Mesendoderm (in vitro differentiated cells): ENCODE data around the gene CDH11.

Experiments used
- DNase-seq: peaks from one replicate; pipeline ENCODE4 v3.0.0; 2013
- H2AK5ac ChIP-seq: 2 replicates; pipeline ENCODE4 v1.6.1; 2013; ENCODE audit warnings: low read length, inconsistent platforms
- H2BK120ac ChIP-seq: 2 replicates; pipeline ENCODE4 v1.6.1; 2013; ENCODE audit warnings: low read depth, mild to moderate bottlenecking, low read length, moderate library complexity, mixed read lengths
- H2BK15ac ChIP-seq: replicated peaks from 2 replicates; pipeline ENCODE4 v1.6.1; 2013; ENCODE audit warnings: low read depth, mild to moderate bottlenecking, moderate library complexity
- H2BK5ac ChIP-seq: 2 replicates; pipeline ENCODE4 v1.6.1; 2013; ENCODE audit warnings: low read length, inconsistent platforms
- H3K18ac ChIP-seq: 2 replicates; pipeline ENCODE4 v1.6.1; 2013; ENCODE audit warnings: mild to moderate bottlenecking, low read length, mixed read lengths
- H3K23ac ChIP-seq: one replicate; pipeline ENCODE4 v1.6.1; 2013; ENCODE audit warnings: low read length
- H3K27ac ChIP-seq: 2 replicates; pipeline ENCODE4 v1.5.1; 2013; ENCODE audit warnings: low read depth, mild to moderate bottlenecking, inconsistent platforms, low read length, moderate library complexity
- H3K27me3 ChIP-seq: 2 replicates; pipeline ENCODE4 v1.6.1; 2013; ENCODE audit warnings: low read length, control low read depth, mild to moderate bottlenecking, inconsistent platforms; ENCODE audit not compliant: insufficient read depth, poor library complexity
- H3K36me3 ChIP-seq: 2 replicates; pipeline ENCODE4 v1.6.1; 2013; ENCODE audit warnings: low read length, inconsistent platforms; ENCODE audit not compliant: control insufficient read depth, insufficient read depth
- H3K4ac ChIP-seq: one replicate; pipeline ENCODE4 v1.6.1; 2013; ENCODE audit warnings: low read depth, mild to moderate bottlenecking, low read length, moderate library complexity
- H3K4me1 ChIP-seq: 2 replicates; pipeline ENCODE4 v1.6.1; 2013; ENCODE audit warnings: low read depth, low read length, inconsistent platforms; ENCODE audit not compliant: control insufficient read depth
- H3K4me2 ChIP-seq: 2 replicates; pipeline ENCODE4 v1.6.1; 2013; ENCODE audit warnings: low read length
- H3K4me3 ChIP-seq: 2 replicates; pipeline ENCODE4 v1.5.1; 2013; ENCODE audit warnings: mild to moderate bottlenecking, low read length
- H3K56ac ChIP-seq: one replicate; pipeline ENCODE4 v1.6.1; 2013; ENCODE audit warnings: low read length
- H3K79me1 ChIP-seq: 2 replicates; pipeline ENCODE4 v1.6.1; 2013; ENCODE audit warnings: low read length, inconsistent platforms
- H3K79me2 ChIP-seq: 2 replicates; pipeline ENCODE4 v1.6.1; 2013; ENCODE audit warnings: mild to moderate bottlenecking, low read length; ENCODE audit not compliant: control insufficient read depth, insufficient read depth
- H3K9ac ChIP-seq: 2 replicates; pipeline ENCODE4 v1.6.1; 2013; ENCODE audit warnings: low read length, inconsistent platforms
- H4K5ac ChIP-seq: one replicate; pipeline ENCODE4 v1.6.1; 2013; ENCODE audit warnings: low read length
- H4K8ac ChIP-seq: one replicate; pipeline ENCODE4 v1.6.1; 2013; ENCODE audit warnings: low read depth, mild to moderate bottlenecking, control low read depth, low read length, moderate library complexity
- WGBS: extraction: QIAGEN DNeasy Blood & Tissue Kit; methylation state at CpG from one replicate; pipeline ENCODE4 v1.1.7; 2013; ENCODE audit warnings: low lambda C conversion rate, missing lambda C conversion rate; ENCODE audit not compliant: insufficient coverage; ENCODE audit errors: extremely low coverage; 5-methylcytosine and 5-hydroxymethylcytosine counted together

CDH11 gene

DNA sequence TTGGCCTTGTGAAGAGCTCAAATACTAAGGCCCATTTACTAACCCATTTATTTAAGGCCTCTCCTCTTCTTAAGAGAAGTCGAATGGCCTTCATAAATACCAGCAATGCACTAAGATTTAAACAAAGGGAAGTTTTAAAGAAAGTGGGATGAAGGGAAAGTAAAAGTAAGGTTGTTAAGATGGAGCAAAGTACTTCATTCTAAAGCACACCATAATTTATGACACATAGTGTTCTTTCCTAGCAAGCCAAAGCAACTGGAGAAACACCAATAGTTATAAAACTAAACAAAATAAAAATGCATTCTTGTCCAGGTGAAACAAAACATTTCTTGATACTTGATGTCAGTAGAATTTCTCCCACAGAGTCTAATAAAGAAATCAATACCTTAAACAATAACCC, 27.9 kb downstream of the CDH11 start:
- no peaks in the 10 kb centered on the region for H3K79me2 ChIP-seq
- H3K36me3 ChIP-seq = no peaks in the 10 kb centered on the region
- no peak overlapping the region for H3K56ac ChIP-seq
- H3K4me2 ChIP-seq = no peak overlapping the region
- H3K18ac ChIP-seq = no peak overlapping the region
- WGBS = no CpG with 5 or more reads among the region's 1 CpG
- no peak overlapping the region for H3K27ac ChIP-seq
- no peaks in the 10 kb centered on the region for H3K79me1 ChIP-seq
- DNase-seq = no peak
- no peak overlapping the region for H2BK5ac ChIP-seq
- no peak overlapping the region for H3K4ac ChIP-seq
- H2AK5ac ChIP-seq = no peak overlapping the region
- H3K27me3 ChIP-seq = no peaks in the 10 kb centered on the region
- H3K4me1 ChIP-seq = no peaks in the 10 kb centered on the region
- no peak overlapping the region for H2BK15ac ChIP-seq
- no peak overlapping the region for H3K4me3 ChIP-seq
- no peak overlapping the region for H2BK120ac ChIP-seq
- H4K8ac ChIP-seq = no peak overlapping the region
- H3K9ac ChIP-seq = no peak overlapping the region
- no peak overlapping the region for H4K5ac ChIP-seq
- H3K23ac ChIP-seq = no peak overlapping the region

DNA sequence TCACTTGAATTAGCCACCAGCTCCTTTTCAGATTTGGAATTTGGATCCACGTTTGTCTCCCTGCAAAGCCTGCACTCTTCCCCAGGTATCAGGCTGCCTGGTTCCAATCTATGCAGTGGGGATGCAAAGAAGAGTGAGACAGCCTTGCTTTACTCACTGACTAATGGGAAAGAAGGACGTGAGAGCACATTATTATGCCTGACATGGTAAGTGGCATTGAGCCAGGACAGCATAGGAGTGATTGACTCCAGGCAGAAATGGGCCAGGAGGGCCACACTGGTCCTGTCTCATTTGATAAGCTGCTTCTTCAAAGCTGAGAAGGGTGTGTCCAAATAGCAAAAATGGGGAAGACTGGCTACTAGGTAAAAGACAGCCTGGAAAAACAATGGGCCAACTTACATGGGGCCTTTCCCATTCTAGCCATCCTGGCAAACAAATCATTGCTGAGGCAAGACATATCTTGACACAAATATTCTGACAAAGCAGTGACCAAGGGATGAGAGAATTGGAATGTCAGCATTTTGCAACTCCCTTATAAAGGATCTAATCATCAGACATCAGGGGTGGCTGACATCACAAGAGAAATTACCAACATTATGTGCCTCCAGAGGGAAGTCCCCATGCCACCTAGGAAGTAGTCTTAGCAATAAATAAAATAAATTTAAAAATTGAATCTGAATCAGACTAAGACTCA, 38.6 kb downstream of the CDH11 start:
- no peak for DNase-seq
- H2BK15ac ChIP-seq = no peak overlapping the region
- H3K4ac ChIP-seq = no peak overlapping the region
- H2BK5ac ChIP-seq = no peak overlapping the region
- H3K79me2 ChIP-seq = no peaks in the 10 kb centered on the region
- H4K8ac ChIP-seq = no peak overlapping the region
- H3K56ac ChIP-seq = no peak overlapping the region
- no CpG with 5 or more reads among the region's 2 CpGs for WGBS
- no peaks in the 10 kb centered on the region for H3K4me1 ChIP-seq
- H3K27ac ChIP-seq = no peak overlapping the region
- H3K23ac ChIP-seq = no peak overlapping the region
- no peak overlapping the region for H3K4me3 ChIP-seq
- H3K36me3 ChIP-seq = no peaks in the 10 kb centered on the region
- no peaks in the 10 kb centered on the region for H3K79me1 ChIP-seq
- H4K5ac ChIP-seq = no peak overlapping the region
- H3K9ac ChIP-seq = no peak overlapping the region
- no peak overlapping the region for H3K18ac ChIP-seq
- H3K27me3 ChIP-seq = no peaks in the 10 kb centered on the region
- no peak overlapping the region for H2AK5ac ChIP-seq
- no peak overlapping the region for H3K4me2 ChIP-seq
- H2BK120ac ChIP-seq = no peak overlapping the region

DNA sequence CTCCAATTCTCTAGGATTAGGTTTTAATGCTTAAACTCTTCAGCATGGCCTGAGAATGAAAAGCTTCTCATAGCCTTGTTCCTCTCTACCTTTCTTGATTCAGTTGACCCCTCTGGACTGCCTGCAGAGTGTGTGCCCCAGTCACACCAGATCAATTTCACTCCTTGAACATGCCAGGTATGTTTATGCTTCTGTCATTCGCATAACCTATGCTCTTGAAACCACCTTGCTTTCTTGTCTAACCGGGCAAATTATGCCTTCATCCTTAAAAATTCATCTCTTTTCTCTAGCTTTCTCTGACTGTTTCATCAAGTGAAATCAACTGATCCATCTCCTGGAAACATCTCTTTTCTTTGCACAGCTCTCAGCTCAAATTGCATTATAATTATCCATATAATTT, 42.3 kb downstream of the CDH11 start:
- Histone ChIP-seq H2BK5ac (no peak overlapping the region), H3K4ac (no peak overlapping the region), H3K4me1 (no peaks in the 10 kb centered on the region), H3K56ac (no peak overlapping the region), H3K4me3 (no peak overlapping the region), H2AK5ac (no peak overlapping the region), H3K79me2 (no peaks in the 10 kb centered on the region), H3K18ac (no peak overlapping the region), H3K23ac (no peak overlapping the region), H3K36me3 (no peaks in the 10 kb centered on the region), H3K79me1 (no peaks in the 10 kb centered on the region), H4K5ac (no peak overlapping the region), H3K27ac (no peak overlapping the region), H3K4me2 (no peak overlapping the region), H2BK15ac (no peak overlapping the region), H3K9ac (no peak overlapping the region), H4K8ac (no peak overlapping the region), H2BK120ac (no peak overlapping the region), H3K27me3 (no peaks in the 10 kb centered on the region)
- no CpG with 5 or more reads among the region's 2 CpGs for WGBS
- no peak for DNase-seq

DNA sequence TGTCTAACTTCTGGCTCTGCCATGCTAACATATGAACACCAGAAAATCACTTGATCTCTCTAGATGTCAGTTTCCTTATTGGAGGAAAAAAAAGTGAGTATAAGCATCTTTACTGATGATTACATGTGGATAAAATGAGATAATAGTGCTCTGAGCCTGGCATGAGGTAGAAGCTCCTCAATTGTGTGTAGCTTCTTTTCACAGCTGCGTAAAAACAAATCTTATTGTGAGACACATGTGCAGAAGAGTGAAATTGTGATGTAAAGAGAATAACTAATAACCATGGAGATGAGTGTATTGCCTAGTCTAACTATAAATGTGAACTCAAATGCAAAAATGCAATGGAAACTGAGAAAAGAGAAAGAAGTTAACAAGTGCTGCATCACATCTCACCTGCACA, 44.7 kb downstream of the CDH11 start:
- Histone ChIP-seq H3K18ac (no peak overlapping the region), H3K23ac (no peak overlapping the region), H2BK15ac (no peak overlapping the region), H2AK5ac (no peak overlapping the region), H3K56ac (no peak overlapping the region), H3K79me2 (no peaks in the 10 kb centered on the region), H3K4me2 (no peak overlapping the region), H2BK5ac (no peak overlapping the region), H3K4me1 (no peaks in the 10 kb centered on the region), H4K8ac (no peak overlapping the region), H3K27ac (no peak overlapping the region), H4K5ac (no peak overlapping the region), H3K27me3 (no peaks in the 10 kb centered on the region), H3K4ac (no peak overlapping the region), H3K79me1 (no peaks in the 10 kb centered on the region), H2BK120ac (no peak overlapping the region), H3K4me3 (no peak overlapping the region), H3K36me3 (no peaks in the 10 kb centered on the region), H3K9ac (no peak overlapping the region)
- WGBS = no CpG with 5 or more reads among the region's 1 CpG
- no peak for DNase-seq

DNA sequence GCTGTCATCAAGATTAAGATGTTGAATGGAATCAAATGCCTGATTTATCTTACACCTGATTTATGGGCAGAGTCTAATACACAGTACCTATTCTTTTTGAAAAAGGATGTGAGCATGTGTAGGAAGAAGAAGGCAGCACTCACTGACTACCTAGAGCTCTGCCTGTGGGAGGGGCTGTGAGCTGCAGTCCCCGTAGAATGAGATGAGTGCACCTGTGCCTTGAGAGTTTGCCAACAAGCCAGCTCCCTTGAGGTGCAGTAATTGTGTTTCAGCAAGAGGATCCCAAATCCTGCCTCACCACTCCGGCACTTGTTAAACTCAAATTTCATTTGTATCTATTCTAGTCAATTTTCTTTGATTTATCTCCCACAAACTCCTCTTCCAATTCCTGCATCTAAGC, 46.0 kb downstream of the CDH11 start:
- whole genome bisulfite sequencing = no CpG with 5 or more reads among the region's 2 CpGs
- Histone ChIP-seq H3K79me2 (no peaks in the 10 kb centered on the region), H3K27me3 (no peaks in the 10 kb centered on the region), H3K27ac (no peak overlapping the region), H3K4me3 (no peak overlapping the region), H2BK120ac (no peak overlapping the region), H3K23ac (no peak overlapping the region), H3K36me3 (no peaks in the 10 kb centered on the region), H3K4me1 (no peaks in the 10 kb centered on the region), H4K8ac (no peak overlapping the region), H4K5ac (no peak overlapping the region), H3K4me2 (no peak overlapping the region), H2BK15ac (no peak overlapping the region), H2BK5ac (no peak overlapping the region), H3K9ac (no peak overlapping the region), H3K79me1 (no peaks in the 10 kb centered on the region), H3K4ac (no peak overlapping the region), H3K56ac (no peak overlapping the region), H3K18ac (no peak overlapping the region), H2AK5ac (no peak overlapping the region)
- DNase-seq = no peak
